ENCODE measurements around the gene SMIM20.
"Not testable (repeated sequence)": the region's sequence is repeated elsewhere in the genome, so short reads cannot be mapped to it uniquely, and the experiment has no call there.

The SMIM20 gene

DNA sequence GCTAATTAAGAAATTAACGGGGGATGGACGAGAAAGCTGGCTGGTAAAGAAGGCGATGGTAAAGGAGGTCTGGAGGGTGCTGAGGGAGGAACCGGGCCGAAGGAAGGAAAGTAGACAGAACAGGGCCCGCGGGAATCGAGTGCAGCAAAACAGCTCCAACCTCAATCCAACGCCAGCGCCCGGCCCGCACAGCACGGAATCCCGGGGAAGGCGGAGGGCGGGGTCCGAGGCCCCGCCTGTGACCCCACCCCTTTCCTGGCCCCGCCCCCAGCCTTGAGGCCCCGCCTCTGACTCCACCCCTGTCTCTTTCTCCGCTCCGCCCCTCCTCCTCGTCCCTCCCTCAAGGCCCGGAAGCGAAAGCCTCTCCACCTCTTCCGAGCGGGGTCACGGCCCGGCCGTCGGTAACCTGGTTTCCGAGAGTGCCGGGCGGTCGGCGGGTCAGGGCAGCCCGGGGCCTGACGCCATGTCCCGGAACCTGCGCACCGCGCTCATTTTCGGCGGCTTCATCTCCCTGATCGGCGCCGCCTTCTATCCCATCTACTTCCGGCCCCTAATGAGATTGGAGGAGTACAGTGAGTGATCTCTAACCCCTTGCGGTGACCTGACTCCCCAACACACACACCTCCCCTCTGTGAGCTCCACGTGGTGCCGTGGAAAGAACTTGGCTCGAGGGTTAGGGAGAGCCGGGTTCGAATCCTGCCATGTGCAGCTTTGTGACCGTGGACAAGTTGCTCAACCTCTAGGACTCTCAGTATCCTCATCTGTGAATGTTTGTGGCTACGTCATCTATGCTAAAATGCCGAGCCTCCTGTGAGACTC, at the start of gene SMIM20:
Gene SMIM20, plus strand, starts transcription at position 370 of the 819 bp plus-strand sequence. Its CDS starts 94 bp downstream, at position 464.
- FAIRE-seq, result no peak

DNA sequence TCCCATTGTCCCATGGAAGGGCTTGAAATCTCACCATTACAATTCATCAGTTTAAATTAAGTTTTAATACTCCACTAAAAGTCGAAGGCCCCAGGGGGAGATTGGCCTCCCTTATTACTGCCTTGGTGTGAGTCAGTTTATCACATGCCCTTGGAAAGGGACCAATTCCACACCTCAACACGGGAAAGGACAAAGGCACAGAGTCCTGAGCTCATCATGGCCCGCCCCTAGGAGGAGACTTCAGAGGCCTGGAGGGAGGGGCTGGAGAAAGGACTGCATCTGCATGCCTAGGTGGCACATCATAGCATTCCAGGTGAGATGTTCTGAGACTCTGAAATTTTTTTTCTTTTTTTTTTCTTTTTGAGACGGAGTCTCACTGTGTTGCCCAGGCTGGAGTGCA, 48.4 kb upstream of the SMIM20 start:
- DNase-seq (ENCODE audit: low spot score), result peak; percentile 84
- no peak for FAIRE-seq

More for the DNA sequence above, at the start of gene SMIM20:
- DNase-seq (ENCODE audit: low spot score), result peak; percentile 91

GRCh38 chr4:25866401-25866800, 47.6 kb upstream of the SMIM20 start:
- DNase-seq (ENCODE audit: low spot score); FAIRE-seq: not testable (repeated sequence)

GRCh38 chr4:25867781-25868294, 46.2 kb upstream of the SMIM20 start:
- FAIRE-seq, result no peak
- DNase-seq (ENCODE audit: low spot score), result no peak

DNA sequence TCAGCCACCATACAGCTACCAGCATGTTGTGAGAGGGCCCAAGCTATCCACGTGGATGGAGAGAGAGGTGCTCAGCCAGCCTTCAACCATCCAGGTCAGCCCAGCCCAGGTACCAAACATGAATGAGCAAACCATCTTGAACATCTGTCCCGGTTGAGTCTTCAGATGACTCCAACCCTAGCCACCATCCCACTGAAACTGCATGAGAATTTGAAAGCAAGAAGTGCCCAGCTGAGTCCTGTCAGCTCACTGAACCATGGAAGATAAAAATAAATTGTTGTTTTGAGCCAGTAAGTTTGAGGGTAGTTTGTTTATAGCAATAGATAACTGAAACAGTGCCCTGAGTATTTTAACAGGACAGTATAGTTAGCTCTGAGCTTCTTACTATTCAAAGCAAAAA, 43.9 kb upstream of the SMIM20 start:
- no peak for DNase-seq (ENCODE audit: low spot score)
- FAIRE-seq, result no peak

DNA sequence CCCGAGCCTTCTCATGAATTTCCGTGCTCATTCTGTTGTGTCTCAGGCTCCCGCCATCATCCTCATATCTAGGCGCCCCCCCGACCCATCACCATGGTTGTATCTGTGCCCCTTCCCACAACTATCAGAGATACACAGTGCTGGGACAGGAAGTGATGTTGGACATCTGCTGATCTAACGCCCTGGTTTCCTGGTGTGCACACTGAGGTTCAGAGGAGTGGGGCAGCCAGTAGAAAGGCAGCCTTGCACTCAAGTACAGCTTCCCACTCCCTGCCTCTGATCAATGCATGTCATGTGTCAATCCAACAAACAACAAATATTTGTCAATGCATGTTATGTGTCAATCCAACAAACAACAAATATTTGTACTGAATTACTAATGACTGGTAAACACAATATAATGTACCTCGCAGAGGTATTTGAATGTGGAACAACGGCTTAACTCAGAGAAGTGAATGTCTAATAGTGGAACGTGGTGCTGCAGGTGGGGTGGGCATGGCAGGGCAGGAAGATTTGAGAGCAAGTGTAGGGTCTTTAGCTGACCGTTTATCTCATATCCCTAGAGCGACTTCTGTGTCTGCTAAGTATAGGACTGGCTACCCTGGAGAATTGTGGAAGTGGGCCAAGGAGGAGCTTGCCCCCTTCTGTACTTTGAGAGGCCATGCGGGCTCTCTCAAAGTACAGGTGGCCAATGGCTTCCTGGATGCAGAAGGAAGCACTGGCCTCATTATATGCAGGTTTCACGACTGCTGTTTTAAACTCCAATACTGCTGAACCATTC, 41.0 kb upstream of the SMIM20 start:
- DNase-seq (ENCODE audit: low spot score) (no peak), FAIRE-seq (no peak)

- FAIRE-seq, result no peak
- no peak for DNase-seq (ENCODE audit: low spot score)
These were observed 40.3 kb upstream of the SMIM20 start for GRCh38 chr4:25873632-25874129.

DNA sequence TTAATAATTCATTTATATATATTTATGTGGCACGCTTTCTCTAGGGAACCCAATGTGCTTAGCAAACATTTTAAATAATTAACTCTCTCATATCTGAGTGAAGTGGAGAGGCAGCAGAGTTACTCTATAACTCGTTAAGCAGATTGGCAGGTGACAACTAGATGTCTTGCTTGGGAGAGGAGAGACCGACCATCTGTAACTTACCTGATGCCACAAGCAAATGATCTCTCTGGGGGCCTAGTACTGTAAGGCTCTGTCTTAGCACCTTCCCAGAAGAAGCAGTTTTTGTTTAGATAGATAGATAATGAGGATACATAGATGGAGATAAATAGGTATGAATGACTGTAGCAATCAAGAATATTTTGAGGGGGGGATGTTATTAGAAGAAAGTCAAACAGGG, 39.4 kb upstream of the SMIM20 start:
- no peak for DNase-seq (ENCODE audit: low spot score)
- FAIRE-seq, result no peak

DNA sequence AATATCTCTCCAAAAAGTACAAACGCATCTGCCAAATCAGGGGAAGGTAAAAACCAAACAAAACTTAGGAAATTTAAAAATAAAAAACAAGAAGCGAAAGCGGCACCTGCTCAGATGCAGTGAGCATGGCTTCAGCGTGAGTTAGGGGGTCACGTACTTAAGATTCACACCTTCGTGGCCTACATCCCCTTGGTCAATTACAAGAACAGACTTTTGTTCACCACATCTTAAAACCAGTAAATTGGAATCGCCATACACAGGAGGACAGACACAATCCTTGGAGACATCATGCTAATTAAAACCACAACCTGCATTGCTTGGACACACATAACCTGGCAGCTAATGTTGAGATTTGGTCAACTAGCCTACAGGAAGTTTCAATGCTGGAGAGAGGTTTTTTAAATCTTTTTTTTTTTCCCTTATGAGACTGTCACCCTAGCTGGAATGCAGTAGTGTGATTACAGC, 38.7 kb upstream of the SMIM20 start:
- DNase-seq (ENCODE audit: low spot score), result no peak
- no peak for FAIRE-seq

- FAIRE-seq (no peak), DNase-seq (ENCODE audit: low spot score) (no peak)
These were observed 35.3 kb upstream of the SMIM20 start for GRCh38 chr4:25878676-25879075.

GRCh38 chr4:25879091-25879584, 34.9 kb upstream of the SMIM20 start:
- DNase-seq (ENCODE audit: low spot score) (no peak), FAIRE-seq (no peak)

DNA sequence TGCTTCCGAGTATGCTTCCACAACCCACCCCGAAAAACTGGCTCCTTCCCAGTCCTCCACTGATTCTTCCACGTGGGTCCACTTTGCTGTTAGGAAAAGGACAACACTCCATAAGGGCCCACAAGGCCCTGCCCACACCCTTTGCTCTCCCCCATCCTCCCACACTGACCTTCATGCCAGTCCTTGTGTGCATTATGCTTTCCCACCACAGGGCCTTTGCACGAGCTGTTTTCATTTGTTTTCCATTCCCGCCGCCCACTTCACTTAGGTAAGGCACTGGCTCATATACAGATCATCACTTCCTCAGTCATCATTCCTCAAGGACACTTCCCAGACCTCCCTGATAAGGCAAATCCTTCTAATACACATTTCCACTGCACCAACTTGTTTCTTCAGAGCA, 34.4 kb upstream of the SMIM20 start:
- DNase-seq (ENCODE audit: low spot score) (no peak), FAIRE-seq (no peak)

DNA sequence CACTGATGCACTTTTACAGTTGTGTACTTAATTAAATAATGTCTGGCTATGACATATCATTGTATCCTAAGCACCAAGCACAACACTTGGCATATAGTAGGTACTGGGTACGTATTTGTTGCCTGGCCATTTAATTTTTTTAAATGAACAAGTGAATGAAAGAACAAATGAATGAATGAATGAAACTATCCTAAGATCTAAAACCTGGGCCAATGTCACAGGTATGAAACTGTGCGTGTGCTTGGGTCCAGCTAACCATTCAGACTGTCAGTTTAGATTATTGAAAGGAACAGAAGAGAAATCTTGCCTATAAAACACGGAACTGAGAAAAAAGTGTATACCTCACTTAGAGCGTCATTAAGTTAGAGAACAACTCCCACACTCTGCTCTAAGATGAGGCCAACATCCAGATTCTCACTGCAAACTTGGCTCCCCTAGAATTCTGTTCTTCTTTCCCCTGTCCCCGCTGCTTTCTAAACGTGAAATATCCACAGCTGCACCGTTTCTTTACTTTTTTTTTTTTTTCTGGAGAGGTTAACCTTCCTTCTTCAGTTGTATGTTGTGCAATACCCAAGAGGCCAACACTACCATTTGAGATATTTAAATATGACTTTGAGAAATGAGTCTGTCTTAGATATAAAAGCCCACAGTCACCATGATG, 33.9 kb upstream of the SMIM20 start:
- DNase-seq (ENCODE audit: low spot score) (no peak), FAIRE-seq (no peak)

- no peak for FAIRE-seq
- no peak for DNase-seq (ENCODE audit: low spot score)
These were observed 32.8 kb upstream of the SMIM20 start for GRCh38 chr4:25881193-25881592.

- DNase-seq (ENCODE audit: low spot score) (no peak), FAIRE-seq (no peak)
These were observed 31.8 kb upstream of the SMIM20 start for GRCh38 chr4:25882226-25882625.

GRCh38 chr4:25883565-25883964, 30.5 kb upstream of the SMIM20 start:
- DNase-seq (ENCODE audit: low spot score), result no peak
- FAIRE-seq, result no peak

DNA sequence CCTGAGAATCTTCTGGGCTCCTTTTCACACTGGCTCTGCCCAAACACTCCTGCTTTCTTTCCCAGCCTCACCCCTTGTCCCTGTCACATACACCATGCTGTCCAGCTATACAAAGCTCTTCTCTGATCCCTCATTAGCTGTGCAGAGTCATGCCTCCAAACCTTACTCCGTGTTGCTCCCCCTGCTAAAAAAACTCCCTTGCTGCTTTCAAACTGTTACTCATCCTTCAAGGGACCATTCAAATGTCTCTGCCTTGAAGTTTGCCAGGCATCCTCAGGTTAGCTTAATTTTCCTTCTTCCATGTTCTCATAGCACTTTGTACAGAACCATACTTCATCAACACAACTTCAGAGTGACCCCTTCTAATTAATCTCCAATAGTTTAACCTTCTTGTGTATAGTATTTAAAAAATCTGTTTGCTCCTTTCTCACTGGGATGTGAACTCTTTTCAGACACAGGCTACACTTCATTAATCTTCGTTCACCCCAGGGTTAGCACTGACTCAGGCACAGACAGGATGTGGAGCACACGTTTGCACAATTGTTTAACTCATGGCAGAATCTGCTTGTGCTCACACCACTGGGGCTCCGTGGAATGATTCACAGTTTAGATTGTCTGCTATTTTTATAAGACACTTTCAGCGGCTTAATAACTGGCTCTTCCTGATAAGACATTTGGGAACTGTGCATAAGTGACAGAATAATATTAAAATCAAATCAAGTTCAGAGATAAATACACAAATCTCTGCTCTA, 29.8 kb upstream of the SMIM20 start:
- no peak for FAIRE-seq
- no peak for DNase-seq (ENCODE audit: low spot score)

GRCh38 chr4:25888781-25889180, 25.2 kb upstream of the SMIM20 start:
- FAIRE-seq (no peak), DNase-seq (ENCODE audit: low spot score) (no peak)

- DNase-seq (ENCODE audit: low spot score) (no peak), FAIRE-seq (no peak)
These were observed 24.2 kb upstream of the SMIM20 start for GRCh38 chr4:25889589-25890503.
